ENCODE data around the gene GLYR1.

The GLYR1 gene

DNA sequence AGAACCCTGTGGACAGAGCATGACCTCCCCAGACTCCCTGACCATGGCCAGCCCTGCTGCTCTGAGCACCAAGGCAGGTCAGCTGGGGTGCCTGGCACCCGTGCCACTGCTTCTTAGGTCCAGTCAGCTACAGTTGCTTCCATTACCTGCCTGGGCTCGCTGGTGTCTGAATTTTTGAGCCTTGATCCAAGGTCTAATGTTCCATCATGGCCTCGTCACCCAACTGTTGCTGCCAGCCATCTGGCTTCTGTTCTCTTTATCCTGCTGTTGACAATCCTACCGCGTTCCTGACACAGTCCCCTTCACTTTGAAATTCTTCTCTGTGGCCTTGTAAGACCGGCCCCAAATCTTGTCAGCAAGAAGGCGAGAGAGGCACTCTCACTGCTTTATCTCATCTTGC lies 16.7 kb downstream of the GLYR1 start:
- TF ChIP-seq, protein P1, sequence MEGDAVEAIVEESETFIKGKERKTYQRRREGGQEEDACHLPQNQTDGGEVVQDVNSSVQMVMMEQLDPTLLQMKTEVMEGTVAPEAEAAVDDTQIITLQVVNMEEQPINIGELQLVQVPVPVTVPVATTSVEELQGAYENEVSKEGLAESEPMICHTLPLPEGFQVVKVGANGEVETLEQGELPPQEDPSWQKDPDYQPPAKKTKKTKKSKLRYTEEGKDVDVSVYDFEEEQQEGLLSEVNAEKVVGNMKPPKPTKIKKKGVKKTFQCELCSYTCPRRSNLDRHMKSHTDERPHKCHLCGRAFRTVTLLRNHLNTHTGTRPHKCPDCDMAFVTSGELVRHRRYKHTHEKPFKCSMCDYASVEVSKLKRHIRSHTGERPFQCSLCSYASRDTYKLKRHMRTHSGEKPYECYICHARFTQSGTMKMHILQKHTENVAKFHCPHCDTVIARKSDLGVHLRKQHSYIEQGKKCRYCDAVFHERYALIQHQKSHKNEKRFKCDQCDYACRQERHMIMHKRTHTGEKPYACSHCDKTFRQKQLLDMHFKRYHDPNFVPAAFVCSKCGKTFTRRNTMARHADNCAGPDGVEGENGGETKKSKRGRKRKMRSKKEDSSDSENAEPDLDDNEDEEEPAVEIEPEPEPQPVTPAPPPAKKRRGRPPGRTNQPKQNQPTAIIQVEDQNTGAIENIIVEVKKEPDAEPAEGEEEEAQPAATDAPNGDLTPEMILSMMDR (IDR thresholded peaks at IDR 0.05; ENCODE audit: control extremely low read depth, extremely low read depth, low read depth, missing control alignments), result no peak
- CTCF ChIA-PET, result interaction anchor here (0.8 kb wide), 1 partner anchor 22 kb away, joined by 3 read pairs; no protein-coding TSS in a partner anchor
- POLR2A ChIA-PET, result interaction anchor here (0.5 kb wide), 1 partner anchor 11 kb away, joined by 4 read pairs; no protein-coding TSS in a partner anchor
- no peak for DNase-seq (ENCODE audit: extremely low spot score)

GRCh38 chr16:4828567-4829321 lies 18.3 kb downstream of the GLYR1 start:
- ChIA-PET POLR2A (no interaction called here), CTCF (no interaction called here)

GRCh38 chr16:4826980-4827379 lies 20.1 kb downstream of the GLYR1 start:
- CTCF ChIA-PET, result interaction anchor here (2.3 kb wide), 1 partner anchor 16 kb away, joined by 8 read pairs; no protein-coding TSS in a partner anchor
- POLR2A ChIA-PET, result no interaction called here
- no peak for DNase-seq (ENCODE audit: extremely low spot score)
- TF ChIP-seq, protein P1 (IDR thresholded peaks at IDR 0.05; ENCODE audit: control extremely low read depth, extremely low read depth, low read depth, missing control alignments), result no peak

More at GRCh38 chr16:4828567-4829321, 18.3 kb downstream of the GLYR1 start:
- DNase-seq (ENCODE audit: extremely low spot score), result no peak
- TF ChIP-seq, protein P1 (IDR thresholded peaks at IDR 0.05; ENCODE audit: control extremely low read depth, extremely low read depth, low read depth, missing control alignments), result no peak

DNA sequence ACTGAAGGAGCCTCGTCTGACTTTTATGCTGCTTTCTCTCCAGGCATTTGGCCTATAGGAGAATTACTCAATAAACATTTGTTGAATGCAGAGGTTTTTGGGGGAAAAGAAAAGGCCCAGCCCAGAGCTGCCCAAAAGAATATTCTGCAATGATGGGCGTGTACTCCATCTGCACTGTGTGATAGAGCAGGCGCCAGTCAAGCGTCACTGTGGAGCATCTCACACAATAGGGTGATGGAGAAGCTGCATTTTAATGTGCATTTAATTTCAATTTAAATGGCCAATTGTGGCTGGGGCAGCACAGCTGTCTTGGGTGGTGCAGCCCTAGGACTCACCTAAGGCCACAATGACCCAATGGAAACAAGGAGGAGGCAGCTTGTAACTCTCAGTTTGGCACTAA lies 20.6 kb downstream of the GLYR1 start:
- TF ChIP-seq, protein P1 (IDR thresholded peaks at IDR 0.05; ENCODE audit: control extremely low read depth, extremely low read depth, low read depth, missing control alignments), result no peak
- POLR2A ChIA-PET, result no interaction called here
- CTCF ChIA-PET, result interaction anchor here (1.8 to 2.3 kb wide), 2 partner anchors 13 to 16 kb away, joined by 5 to 8 read pairs; no protein-coding TSS in a partner anchor
- DNase-seq (ENCODE audit: extremely low spot score), result no peak

DNA sequence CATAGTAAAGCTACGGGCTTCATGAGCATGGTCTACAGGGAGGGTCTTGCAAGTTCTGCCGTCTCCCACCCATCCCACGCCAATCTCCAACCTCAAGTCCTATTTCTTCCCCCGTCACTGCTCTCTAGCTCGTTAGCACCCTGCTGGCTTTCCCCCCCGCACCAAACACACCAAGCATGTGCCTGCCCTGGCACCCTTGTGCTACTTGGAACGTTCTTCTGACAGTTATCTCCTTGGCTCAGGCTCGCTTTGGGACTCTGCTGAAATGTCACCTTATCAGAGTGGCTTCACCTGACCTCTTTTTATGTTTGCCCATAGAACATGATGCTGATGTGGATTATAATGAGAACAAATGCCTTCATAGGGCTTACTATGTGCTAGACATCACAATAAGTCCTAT lies 21.9 kb downstream of the GLYR1 start:
- ChIA-PET CTCF (interaction anchor here (1.3 to 2.3 kb wide), 4 partner anchors 8 to 18 kb away, joined by 3 to 8 read pairs (median 4); no protein-coding TSS in a partner anchor), POLR2A (no interaction called here)
- no peak for DNase-seq (ENCODE audit: extremely low spot score)
- TF ChIP-seq, protein P1 (IDR thresholded peaks at IDR 0.05; ENCODE audit: control extremely low read depth, extremely low read depth, low read depth, missing control alignments), result no peak

DNA sequence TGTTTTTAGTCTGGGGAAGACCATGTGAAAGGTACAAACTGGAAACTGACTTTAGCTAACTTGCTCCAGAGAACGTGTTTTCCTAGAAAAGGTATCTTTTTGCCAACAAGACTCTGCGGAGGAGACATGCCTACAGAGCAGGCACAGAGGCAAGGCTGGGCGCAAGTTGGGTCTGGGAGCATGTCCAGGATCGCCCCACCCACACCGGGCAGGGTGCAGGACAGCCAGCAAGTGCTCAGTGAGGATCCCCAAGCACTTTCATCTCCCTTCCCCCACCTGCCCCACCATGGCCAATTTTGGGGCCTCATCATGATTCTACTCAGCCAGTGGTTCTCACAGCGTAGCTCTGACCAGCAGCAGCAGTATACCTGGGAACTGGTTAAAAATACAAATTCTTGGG lies 26.4 kb downstream of the GLYR1 start:
- DNase-seq (ENCODE audit: extremely low spot score), result no peak
- ChIA-PET POLR2A (no interaction called here), CTCF (interaction anchor here (1.7 kb wide), 2 partner anchors 10 to 13 kb away, joined by 3 to 4 read pairs; no protein-coding TSS in a partner anchor)
- TF ChIP-seq, protein P1 (IDR thresholded peaks at IDR 0.05; ENCODE audit: control extremely low read depth, extremely low read depth, low read depth, missing control alignments), result no peak
